GM21381 (cell line): ENCODE results near the gene CDHR1.
"Not testable (repeated sequence)": the region's sequence is repeated elsewhere in the genome, so short reads cannot be mapped to it uniquely, and the experiment has no call there.

Source experiments
- ATAC-seq: cut with Tn5 transposase; IDR thresholded peaks from one replicate; pipeline ENCODE4 v1.9.1; 2021; ENCODE audit warnings: mild to moderate bottlenecking, moderate library complexity; ENCODE audit not compliant: unreplicated experiment

CDHR1 gene

DNA sequence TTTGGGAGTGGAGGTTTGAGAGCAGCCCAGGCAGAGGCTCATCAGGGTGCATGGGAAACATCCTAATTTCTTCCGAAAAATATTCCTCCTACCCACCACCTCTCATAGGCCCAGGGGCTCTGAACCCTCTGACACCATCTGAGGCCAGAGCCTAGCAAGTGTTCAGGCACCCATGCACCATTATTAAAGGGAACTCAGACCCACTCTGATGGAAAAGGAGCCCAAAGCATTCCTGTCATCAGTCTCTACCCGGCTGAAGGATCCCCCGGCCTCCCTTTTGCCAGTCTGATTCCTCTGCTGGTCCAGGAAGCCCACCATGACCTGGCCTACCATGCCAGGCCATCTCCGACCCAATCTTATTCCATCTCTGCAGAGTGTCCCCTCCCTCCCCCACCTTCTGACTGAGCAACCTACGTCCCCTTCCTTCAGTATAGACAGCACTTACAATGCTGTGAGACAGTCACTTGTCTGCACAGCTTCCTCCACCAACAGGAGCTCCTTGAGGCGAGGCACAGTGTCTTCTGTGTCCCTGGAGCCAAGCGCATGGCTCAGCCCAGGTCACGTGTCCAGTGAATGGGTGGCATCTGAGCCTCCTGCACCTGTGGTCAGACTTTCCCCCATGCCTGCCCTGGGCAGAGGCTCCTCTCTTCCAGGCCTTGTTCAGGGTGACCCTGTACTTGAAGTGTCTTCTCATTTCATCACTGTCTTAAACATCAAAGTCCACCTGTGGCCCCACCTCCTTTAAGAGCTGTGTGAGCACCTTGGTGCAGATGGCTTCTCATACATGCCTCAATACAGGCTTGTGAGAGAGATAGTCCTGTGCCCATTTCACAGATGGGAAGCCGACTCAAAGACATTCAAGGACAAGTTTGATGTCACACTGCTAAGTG is 21.6 kb upstream of the CDHR1 start:
- peak; percentile 50 for ATAC-seq

DNA sequence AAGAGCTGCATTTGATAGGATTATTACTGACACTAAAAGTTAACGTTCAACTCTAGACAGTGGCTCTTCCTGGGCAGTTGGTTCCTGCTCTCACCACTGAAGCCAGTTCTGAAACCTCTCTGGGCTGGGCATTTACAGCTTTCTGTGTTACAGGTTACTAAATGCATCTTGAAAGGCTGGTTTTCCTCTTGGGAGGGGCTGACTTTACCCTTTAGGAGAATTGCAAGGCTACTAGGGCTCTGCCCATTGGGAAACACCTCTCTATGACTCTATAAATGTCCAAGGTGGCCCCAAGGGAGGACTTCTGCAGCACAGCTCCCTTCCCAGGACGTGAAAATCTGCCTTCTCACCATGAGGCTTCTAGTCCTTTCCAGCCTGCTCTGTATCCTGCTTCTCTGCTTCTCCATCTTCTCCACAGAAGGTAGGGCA is 20.8 kb upstream of the CDHR1 start, which contains the start of gene GPR15LG:
GPR15LG (plus strand) TSS at position 301 of the 429 bp plus-strand sequence; CDS start at position 352, 51 bp downstream.
- ATAC-seq, result peak; percentile 38

- ATAC-seq, result no peak
Measured at GRCh38 chr10:84175436-84175835, 18.9 kb upstream of the CDHR1 start.

GRCh38 chr10:84176351-84176750 is 18.0 kb upstream of the CDHR1 start:
- no peak for ATAC-seq

- ATAC-seq, result no peak
Measured at GRCh38 chr10:84176836-84177474, 17.4 kb upstream of the CDHR1 start.

GRCh38 chr10:84177541-84178141 is 16.7 kb upstream of the CDHR1 start:
- peak; percentile 50 for ATAC-seq

DNA sequence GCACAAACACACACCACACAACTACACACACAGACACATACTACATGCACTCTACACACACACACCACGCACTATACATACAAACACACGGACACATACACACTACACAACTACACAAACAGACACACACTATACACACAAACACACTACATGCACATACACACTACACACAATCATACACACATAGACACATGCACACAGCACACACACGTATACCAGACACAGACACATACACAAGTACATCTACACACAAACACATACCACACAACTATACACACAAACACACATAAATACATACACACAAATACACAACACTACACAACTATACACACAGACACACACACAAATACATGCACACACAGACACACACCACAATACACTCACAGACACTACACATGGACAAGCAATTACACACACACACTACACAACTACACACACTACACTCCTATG is 16.2 kb upstream of the CDHR1 start:
- no peak for ATAC-seq

- ATAC-seq, result peak; percentile 80
Measured at GRCh38 chr10:84179059-84179710, 15.2 kb upstream of the CDHR1 start.

DNA sequence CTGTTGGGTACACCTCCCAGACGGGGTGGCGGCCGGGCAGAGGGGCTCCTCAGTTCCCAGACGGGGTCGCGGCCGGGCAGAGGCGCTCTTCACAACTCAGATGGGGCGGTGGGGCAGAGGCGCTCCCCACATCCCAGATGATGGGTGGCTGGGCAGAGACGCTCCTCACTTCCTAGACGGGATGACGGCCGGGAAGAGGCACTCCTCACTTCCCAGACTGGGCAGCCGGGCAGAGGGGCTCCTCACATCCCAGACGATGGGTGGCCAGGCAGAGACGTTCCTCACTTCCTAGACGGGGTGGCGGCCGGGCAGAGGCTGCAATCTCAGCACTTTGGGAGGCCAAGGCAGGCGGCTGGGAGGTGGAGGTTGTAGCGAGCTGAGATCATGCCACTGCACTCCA is 14.0 kb upstream of the CDHR1 start:
- ATAC-seq, result not testable (repeated sequence)

GRCh38 chr10:84181631-84182030 is 12.7 kb upstream of the CDHR1 start:
- ATAC-seq, result no peak

DNA sequence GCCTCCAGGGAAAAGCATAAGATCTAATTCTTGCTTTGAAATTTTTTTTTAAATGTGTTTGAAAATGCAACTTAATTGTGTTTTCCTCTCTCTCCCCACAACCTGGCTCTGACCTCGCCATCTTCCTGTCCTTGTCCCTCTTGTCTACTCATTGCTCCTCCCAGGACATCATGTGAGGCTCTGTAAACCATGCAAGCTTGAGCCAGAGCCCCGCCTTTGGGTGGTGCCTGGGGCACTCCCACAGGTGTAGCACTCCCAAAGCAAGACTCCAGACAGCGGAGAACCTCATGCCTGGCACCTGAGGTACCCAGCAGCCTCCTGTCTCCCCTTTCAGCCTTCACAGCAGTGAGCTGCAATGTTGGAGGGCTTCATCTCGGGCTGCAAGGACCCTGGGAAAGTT is 9.8 kb upstream of the CDHR1 start:
- no peak for ATAC-seq

- ATAC-seq, result no peak
Measured at GRCh38 chr10:84185526-84186175, 8.7 kb upstream of the CDHR1 start.

GRCh38 chr10:84188815-84189214 is 5.5 kb upstream of the CDHR1 start:
- ATAC-seq, result no peak

- no peak for ATAC-seq
Measured at GRCh38 chr10:84190621-84191020, 3.7 kb upstream of the CDHR1 start.

DNA sequence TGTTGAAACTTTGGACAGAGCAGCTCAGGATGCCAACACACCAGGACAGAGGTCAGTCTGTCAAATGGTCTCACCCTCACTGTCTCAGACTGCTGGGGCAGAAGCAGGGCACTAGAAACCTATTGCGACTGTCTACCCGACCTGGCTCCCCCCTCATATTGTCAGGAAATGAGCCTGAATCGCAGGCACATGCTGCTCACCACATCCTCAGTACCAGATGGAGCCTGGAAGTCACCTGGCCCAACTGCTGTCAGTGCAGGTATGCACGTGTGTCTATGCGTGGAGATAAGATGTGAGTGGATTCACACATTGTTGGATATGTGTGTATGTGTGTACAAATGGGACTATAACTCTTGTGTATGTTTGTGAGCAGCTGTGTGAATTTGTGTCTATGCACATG is 3.2 kb upstream of the CDHR1 start:
- ATAC-seq, result no peak

DNA sequence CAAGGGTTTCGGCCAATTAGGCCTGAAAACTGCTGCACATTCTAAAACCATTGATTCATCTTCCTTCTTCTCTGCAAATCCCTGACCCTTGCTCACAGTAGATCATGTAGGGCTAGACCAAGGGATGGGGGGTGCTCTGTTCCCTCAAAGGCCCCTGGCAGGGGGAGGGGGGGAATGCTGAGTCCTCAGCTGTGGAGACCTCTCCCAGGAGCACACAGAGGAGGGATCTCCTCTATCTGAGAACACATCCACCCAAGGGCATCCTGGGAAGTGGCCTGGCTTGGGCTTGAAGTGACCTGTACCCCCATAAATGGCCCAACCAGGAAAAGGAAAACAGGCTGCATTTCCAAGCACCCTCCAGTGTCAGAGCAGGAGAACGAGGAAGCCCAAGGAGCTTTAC is 1.0 kb upstream of the CDHR1 start:
- ATAC-seq, result no peak

GRCh38 chr10:84193846-84194423 is 402 bp upstream of the CDHR1 start:
- ATAC-seq, result peak; percentile 13

DNA sequence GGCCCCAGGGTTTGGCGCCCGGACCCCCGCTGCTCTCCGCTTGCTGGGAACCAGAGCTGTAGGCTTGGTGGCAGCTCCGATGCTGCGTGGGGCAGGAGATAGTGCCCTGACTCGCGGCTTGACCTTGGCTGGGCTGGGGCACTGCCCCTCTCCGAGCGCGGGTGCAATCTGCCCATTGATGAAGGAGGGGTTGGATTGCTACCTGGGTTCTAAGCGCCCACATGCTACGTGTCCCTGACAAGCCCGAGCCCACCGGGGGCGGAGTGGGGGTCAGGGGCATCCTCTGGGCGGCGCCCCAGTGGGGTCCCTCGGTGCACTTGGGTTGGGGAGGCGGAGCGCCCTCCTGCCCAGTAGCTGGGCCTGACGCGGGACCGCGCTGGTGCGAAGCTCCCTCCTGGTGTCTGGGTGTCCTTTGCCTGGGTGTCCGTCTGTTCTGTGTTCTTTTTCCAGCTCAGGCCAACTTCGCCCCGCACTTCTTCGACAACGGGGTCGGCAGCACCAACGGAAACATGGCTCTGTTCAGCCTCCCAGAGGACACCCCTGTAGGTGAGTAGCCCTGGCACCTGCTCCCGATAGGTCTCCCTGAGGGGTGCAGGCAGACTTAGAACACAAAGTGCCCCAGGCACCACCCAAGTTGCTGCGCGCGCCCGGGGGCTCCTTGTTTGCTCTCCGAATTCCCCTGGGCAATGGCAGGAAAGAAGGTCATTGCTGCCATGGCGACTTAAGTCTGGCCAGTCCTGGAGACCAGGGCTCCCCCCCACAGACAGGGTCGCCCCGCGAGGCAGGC is 900 bp downstream of the CDHR1 start:
- ATAC-seq, result no peak

GRCh38 chr10:84196083-84196482 is 1.7 kb downstream of the CDHR1 start:
- no peak for ATAC-seq
